GM21825 (cell line): Measurements from ENCODE around the gene PEPD.
"Not testable (repeated sequence)": the region's sequence is repeated elsewhere in the genome, so short reads cannot be mapped to it uniquely, and the experiment has no call there.

Experiments
- ATAC-seq: cut with Tn5 transposase; IDR thresholded peaks from one replicate; pipeline ENCODE4 v1.9.1; 2021; ENCODE audit warnings: mild to moderate bottlenecking, moderate library complexity; ENCODE audit not compliant: unreplicated experiment

The PEPD gene

DNA sequence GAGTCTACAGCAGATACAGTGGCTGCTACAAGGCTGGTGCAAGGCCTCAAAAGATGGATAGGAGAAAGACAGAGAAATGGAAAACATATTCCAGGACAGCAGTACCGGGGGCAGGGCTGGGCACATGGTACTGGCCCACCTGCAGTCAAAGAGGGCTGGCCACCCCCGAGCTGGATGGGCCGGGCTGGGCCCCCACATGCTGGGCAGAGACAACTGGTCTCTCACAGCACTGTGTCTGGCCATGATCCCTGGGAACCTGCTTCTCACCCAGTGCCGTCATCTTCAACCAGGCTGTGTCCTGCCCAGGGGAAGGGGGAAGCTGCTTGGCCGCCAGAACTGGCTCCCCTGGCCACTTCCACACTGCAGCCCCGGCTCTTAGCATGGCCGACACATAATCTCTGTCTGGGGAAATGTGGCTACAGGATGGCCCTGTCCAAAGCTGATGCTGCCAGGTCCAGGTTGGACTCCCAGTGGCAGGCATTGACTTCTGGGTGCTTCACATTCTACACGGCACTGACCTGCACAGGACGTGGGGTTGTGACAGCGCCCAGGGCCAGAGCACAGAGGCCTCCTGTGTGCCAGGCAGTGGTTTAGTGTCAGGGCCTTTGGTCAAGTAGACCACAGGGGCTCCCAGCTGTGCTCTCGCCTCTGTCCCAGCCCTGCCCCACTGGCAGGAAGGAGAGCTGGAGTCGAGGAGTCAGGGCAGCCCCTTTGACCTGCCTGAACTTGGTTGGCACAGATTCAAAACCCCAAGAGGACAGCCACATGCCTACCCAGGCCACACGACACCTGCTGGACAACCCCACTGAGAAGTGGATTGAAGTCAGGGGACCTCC lies 21.7 kb downstream of the PEPD start:
- ATAC-seq: no peak

DNA sequence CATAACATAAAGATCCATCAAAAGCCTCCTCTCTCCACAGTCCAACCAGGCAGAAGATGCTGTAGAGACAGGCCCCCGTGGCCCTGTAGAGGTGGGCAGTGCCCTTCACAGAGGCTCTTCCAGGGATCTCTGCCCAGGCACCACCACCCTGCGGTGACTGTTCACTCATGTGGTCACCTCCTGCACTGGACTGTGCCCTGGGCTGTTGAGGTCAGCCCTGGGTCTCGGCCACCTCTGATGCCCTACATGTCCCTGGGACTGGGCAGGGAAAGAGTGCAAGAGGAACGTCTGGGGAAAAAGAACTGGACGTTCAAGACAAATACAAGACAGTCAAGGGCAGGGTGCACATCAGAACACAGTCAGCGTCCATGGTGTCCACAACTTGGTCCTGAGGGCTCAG lies 22.3 kb downstream of the PEPD start:
- no peak for ATAC-seq

DNA sequence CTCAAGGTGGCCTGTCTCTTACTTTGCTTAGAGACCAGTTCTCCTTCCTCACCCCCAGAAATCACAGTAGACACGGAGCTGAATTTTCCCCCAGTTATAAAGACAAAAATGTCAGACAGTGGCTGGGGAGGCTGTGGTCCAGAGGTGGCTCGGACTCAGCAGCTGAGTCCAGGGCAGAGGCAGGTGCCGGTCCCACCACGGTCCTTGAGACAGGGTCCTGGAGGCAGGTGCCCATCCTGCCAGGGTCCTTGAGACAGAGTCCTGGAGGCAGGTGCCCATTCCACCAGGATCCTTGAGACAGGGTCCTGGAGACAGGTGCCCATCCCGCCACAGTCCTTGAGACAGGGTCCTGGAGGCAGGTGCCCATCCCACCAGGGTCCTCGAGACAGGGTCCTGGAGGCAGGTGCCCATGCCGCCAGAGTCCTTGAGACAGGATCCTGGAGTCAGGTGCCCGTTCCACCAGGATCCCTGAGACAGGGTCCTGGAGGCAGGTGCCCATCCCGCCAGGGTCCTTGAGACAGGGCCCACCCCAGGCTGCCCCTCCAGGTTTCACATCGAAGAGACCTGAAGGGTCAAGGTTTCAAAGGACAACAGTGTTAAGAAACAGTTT lies 23.1 kb downstream of the PEPD start:
- ATAC-seq: no peak

DNA sequence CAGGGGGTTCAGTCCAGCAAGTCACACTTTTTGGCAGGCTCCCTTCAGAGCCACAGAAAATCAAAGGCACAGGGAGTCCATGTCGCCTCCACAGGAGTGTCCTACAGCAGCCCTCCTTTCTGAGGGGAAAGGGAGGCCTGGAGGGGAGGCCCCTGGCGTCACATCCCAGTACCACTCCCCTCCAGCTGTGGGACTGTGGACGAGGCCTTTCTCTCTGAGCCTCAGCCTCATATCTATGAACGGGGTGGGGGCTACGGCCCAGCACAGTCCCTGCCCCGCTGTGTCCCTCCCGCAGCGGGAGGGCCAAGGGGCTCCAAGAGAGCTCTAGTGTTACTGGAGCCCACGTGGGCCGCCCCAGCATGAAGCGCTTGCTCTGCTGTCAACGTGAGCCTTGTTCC lies 23.8 kb downstream of the PEPD start:
- ATAC-seq: no peak

DNA sequence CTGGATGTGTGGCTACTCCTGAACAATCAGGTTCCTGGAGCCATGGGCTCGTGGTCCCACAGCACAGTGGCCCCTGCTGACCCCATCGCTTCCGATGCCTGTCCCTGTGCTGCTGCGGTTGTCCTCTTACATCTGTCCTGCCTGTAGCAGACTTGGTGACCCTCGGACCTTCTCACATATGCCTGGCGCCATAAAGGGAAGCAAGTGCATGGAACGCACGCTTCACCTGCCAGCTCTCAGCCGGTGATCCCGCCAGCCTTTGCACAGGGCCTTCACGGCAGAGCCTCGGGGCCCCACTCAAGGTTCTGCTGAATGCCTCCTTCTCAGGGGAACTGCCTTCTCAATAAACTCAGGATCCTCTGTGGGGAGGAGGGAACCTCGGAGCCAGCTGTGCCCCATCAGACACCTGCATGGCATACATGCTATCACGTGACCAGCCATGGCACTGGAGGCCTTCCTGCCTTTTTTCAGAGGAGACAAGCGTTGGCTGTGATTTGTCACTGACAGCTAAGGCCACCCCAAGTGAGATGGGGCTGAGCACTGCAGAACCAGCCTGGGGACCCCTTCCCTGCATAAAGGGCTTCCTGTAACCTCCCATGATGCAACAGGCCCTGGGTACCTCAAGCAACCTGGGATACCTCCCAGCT lies 24.3 kb downstream of the PEPD start:
- no peak for ATAC-seq

DNA sequence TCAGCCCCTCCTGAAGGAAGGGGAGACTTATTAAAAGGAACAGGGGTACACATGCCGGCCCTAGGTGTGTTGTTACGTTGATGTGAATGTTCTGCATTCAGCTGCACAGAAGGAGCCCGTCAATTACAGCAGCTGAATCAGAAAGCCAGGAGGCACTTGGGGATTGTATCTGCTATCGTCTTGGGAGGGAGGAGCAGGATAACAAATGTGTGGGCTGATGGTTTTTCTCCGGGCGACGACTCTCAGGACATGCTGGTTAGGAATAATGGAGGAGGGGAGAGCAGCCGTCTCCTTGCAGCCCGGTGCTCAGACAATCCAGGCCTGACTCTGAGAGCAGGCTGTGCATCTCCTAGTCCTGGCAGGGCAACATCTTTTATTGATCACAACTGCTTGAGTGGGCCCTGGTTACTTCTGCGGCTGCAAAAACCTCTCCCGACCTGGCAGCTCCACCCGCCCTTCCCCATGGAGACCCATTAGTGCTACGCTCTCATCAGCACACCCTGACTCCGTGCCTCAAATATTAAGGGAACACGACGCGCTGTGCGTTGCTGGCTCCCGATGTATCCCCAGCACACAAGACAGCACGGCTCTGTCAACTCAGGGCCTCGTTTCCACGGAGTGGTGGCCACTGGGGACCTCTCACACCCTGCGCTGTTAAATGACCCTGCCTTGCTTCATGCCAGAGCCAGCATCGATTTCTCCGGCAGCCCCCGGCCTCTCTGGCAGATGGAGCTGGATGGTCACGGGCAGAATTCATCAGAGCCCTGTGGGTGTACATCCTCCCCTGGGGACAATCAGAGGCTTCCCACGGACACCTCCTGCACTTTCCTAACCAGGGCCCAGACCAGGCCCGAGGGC lies 25.3 kb downstream of the PEPD start:
- ATAC-seq: no peak

DNA sequence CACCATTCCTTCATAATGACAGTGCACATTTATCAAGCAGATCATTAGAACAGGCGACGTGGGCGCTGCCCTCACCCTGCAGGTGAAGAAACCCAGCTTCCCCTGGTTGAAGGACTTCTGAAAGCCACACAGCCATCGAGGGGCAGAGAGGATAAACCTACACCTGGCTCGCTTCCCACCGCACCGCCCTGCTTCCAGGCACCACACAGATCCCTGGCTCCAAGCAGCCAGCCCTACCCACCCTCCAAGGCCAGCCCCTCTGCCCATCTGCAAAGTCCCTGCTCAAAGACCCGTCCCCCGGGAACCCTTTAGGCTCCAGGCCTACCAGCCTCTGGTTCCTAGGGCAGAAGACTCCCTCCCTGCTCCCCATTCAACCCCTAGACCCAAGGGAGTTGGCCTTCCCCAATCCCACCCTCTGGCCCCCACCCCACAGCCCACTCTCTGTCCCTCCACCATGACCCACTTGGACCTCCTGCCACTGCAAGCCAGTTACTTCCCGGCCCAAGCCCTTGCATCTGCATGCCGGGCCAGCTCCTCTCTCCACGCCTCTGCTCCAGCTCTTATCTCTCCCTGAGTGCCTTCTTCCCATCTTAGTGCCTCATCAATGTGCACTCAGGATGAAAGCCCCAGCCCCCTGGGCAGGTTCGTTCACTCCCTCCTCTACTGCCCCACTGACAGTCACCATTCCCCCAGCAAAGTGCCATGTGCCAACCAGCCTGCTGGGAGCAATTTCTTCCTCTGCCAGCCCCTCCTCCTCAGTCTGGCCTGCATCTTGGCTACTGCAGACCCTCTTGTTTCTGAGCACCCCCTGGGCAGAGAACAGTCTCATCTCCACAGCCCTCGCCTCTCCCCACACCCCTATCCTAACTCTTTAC lies 28.0 kb downstream of the PEPD start:
- ATAC-seq: no peak

DNA sequence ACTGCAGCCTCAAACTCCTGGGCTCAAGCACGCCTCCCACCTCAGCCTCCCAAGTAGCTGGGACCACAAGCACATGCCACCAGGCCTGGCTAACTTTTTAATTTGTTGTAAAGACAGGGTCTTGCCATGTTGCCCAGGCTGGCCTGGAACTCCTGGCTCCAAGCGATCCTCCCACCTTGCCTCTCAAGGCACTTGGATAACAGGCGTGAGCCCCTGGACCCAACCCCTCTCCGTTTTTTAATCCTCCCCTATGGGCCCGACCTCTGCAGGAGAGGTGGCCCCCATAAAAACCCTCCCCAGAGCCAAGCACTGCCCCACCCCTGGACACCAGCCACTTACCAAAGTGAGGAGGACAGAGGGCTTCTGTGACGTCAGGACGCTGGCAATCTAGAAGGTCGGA lies 28.6 kb downstream of the PEPD start:
- ATAC-seq: no peak

DNA sequence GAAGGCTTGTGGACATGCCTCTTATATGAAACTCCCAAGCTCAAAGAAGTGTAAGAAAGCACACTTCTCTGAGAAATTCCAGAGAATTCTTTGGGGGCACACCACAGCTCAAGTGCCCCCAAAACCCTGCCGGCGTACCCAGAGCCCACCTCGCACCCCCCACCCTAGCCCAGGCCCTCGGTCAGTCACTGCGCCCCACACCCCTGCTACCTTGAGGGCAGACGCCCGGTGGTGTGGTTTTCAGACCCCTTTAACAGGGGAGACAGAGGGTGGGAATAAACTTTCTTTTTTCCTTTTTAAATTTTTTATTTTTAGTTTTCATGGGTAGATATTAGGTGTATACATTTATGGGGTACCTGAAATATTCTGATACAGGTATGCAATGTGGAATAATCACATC lies 29.5 kb downstream of the PEPD start:
- no peak for ATAC-seq

DNA sequence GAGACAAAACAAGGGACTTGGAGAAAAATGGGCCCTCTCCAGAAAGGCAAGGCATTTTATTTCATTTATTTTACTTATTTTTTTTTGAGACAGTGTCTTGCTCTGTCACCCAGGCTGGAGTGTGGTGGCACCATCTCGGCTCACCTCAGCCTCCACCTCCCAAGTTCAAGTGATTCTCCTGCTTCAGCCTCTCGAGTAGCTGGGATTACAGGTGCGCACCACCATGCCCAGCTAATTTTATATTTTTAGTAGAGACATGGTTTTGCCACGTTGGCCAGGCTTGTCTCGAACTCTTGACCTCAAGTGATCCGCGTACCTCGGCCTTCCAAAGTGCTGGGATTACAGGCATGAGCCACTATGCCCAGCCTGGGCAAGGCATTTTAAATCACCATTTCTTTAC lies 31.0 kb downstream of the PEPD start:
- not testable (repeated sequence) for ATAC-seq

DNA sequence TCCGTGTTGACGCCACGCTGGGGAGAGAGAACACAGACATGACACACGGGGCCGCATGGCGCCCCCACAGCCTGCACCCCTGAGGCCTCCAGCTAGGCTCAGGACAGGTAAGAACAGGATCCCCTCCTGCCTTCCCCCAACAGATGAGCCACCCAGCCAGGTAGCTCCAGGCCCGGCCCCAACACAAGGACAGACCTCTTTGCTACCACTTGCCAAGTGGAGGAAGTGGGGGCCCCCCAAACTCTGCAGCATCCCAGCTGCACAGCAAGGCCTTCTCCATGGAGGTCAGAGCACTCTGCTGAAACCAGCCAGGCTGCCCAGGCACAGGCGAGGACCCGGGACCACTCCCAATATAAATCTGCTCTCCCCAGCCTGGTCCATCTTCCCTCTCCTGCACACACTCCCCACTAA lies 31.5 kb downstream of the PEPD start:
- no peak for ATAC-seq

DNA sequence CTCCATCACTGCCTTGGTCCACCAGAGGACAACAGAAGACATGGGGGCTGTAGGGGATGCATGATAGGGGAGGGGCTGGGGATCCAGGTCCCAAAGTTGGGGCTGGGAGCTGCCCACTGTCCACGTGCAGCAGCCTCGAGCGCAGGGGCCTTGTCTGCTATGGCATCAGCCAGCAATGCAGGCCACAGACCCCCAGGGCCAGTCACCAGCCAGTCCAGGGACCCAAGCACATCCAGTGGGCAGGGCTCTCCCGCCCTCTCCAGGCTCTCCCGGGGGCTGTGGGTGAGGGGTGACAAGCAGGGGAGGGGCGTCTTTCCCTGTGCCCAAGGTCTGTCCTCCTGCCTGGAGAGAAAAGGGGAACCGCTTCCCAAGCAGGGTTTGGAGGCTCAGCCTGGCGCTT lies 32.8 kb downstream of the PEPD start:
- no peak for ATAC-seq

DNA sequence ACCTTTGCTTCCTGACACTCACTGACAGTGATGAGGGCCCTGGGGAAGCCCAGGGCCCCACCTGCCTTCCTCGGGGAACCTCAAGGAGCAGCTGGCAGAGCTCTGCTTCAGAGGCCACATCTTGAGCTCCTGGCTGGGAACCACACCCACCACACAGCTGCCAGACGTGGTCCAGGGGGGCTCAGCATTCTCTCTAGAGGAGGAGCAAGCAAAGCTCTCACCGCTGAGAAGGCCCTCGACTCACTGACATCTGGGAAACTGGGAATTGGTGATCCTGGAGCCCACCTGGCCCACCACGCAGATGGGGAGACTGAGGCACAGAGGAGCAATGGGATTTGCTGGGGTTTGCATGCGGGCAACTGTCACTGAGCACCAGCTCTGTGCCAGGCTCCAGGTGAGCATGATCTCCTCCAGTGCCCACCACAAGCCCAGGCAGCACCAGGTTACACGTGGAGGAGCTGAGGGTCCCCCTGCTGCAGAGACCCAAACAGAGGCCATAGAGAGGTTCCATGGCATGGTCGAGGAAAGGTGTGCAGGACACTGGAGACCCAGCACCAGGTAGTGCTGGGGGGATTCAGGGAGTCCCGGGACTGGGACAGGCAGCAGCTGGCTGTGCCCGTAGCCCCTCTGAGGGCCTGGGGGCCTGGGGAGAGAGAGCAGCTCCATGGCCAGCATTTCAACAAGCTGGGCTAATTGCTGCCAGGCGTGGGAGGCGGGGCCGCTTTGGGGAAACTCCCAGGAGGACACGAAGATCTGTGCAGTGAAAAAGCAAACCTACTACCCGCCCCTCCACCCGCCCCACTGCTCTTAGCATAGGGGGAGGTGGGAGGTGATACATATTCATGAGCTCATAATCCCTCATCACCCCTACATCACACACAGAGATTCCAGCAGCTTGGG lies 33.4 kb downstream of the PEPD start:
- no peak for ATAC-seq

DNA sequence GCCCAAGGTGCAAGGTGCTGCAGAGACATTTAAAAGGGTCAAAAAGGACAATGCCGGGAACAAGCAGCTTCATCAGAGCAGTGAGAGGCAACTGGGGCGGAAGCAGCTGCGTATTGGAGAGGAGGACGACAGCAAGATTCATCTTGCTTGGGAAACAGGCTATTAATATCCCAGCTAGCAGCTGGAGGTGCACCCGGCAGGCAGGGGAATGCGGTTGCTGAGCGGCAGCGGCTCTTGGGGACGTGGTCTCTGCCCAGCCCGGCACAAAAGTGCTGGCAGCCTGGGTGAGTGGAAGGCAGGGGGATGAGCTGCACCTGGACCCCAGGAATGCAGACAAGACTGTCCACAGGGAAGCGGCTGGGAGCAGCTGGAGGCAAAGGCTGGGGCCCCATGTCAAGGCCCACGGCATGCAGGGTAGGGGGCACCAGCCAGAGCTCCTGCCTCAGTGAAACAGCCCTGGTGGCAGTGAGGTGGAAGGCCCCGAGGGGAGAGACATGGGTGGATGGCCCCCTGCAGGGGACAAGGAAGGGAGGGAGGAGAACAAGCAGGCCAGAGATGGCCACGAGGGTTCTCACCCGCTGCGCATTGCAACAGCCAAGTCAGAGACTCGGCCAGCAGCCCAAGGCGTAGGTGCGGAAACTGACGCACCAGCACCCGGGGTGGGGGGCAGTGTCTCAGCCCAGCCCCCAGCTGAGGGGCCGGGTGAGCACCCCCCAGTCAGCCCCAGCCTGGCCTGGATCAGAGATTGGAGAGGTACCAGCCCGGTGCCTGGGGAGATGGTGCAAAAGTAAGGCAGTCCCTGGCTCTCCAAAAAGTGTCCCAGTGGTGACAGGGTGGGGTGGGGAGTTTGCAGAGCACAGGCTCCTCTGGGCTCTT lies 34.4 kb downstream of the PEPD start:
- no peak for ATAC-seq

DNA sequence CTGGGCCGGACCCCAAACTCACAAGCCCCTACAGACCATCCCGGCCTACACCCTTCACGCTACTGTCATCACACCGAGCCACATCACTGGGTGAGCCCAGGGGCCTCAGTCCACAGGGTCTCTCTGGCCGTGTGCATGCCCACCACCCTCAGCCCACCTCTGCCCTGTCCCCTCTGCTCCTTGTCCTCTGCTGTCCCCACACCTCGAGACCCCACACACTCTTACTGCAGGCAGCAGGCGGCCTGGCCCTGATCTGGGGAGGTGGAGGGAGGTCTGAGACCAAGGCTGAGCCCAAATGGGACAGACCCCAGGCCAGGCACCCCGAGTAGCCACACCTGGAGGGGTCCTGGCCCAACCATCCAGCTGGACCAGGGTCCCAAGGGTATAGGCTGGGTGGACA lies 35.2 kb downstream of the PEPD start:
- no peak for ATAC-seq

DNA sequence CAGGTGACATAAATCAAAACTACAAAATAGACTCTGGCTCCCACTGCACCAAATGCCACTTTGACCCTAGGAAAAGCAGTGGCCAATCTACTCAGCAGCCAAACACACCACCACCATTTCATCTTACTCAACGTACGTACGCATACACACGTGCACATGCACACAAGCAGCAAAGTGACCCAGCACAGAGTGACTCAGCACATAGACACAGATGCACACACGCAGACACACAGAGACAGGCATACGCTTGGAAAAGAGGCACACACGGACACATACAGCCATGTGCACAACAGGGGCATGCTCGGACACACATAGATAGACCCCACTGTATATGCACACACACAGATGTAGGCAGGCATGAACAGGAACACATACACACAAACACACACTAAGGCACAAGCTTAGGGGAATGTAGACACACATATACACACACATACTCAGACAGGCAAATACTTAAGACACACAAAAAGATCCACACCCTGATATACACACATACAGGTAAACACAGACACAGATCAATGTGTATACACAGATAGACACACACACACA lies 37.3 kb downstream of the PEPD start:
- no peak for ATAC-seq

DNA sequence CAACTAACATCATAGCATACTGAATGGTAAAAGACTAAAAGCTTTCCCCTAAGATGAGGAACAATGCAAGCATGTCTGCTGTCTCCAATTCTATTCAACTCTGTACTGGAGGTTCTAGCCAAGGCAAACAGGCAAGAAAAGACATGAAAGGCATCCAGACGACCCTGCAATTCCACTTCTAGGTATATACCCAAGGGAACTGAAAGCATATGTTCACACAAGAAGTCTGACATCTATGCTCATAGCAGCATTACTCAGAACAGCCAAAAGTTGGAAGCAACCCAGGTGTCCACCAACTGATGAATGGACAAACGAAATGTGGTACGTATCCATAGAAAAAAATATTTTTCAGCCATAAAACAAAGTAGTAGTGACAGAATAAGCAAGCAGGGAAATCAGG lies 39.1 kb downstream of the PEPD start:
- ATAC-seq: no peak

DNA sequence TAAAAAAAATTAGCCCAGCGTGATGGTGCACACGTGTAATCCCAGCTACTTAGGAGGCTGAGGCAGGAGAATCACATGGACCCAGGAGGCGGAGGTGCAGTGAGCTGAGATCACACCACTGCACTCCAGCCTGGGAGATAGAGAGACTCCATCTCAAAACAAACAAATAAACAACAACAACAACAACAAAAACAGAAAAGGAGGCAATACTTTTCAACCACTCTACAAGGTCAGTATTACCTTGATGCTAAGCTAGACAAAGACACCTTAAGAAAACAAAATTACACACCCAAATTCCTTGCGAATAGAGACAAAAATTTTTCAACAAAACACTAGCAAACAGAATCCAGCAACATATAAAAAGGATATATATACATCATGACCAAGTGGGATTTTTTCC lies 39.7 kb downstream of the PEPD start:
- ATAC-seq: no peak
